Measurements from ENCODE around the gene C1QL3.

The C1QL3 gene

DNA sequence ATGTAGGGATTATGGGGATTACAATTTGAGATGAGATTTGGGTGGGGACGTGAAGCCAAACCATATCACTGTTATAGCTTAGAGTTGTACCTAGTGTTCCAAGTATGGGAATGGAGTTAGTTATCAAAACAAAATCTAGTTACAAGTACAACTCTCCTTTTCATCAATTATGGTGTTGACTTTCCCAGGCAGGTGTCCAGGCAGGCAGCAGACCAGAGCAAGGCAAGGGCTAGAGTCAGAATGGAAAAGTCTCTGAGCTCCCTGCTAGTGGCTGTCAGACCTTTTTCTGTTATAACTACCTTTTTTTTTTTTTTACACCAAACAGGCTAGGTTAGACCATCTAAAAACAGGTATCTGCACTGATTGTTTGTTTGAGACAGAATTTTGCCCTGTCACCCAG is 55.7 kb downstream of the C1QL3 start:
- Histone ChIP-seq H3K4me3 (ENCODE audit: insufficient read depth, low read depth, low read length) (no peak overlapping the region), H3K27ac (ENCODE audit: insufficient read depth, low read depth, low read length, poor library complexity, severe bottlenecking) (no peak overlapping the region), H3K4me1 (ENCODE audit: control insufficient read depth, insufficient read depth, low read length) (no peaks in the 10 kb centered on the region), H3K36me3 (ENCODE audit: control insufficient read depth, insufficient read depth, low read length) (no peaks in the 10 kb centered on the region), H3K9me3 (ENCODE audit: control insufficient read depth, low read length) (no peaks in the 10 kb centered on the region), H3K27me3 (ENCODE audit: control insufficient read depth, insufficient read depth, low read length, poor library complexity, severe bottlenecking) (no peaks in the 10 kb centered on the region)
- no CpG with 5 or more reads among the region's 1 CpG for WGBS, 2 experiments

Measured in ectodermal cell (in vitro differentiated cells).